Adrenal gland (tissue), 5 donors: ENCODE results near the gene PTPRN2.

Source experiments
- POLR2A ChIP-seq, 2 donors: fragments of 450-650 bp; IDR thresholded peaks; one replicate each; pipeline ENCODE4 v1.6.1; 2017; ENCODE audit warnings: antibody characterized with exemption in 2 of 2, mild to moderate bottlenecking in 2 of 2, moderate library complexity in 1 of 2
- TF ChIP-seq, protein P1 (sequence below), 6 experiments: fragments of 450-650 bp in 4 of 6; fragments of 200-600 bp in 2 of 6; sonication (generic) in 1 of 6; IDR thresholded peaks; 1 replicate in 5 of 6; 2 replicates in 1 of 6; pipeline versions ENCODE4 v1.5.1 to v1.8.0; 2016 to 2021; ENCODE audit warnings: antibody characterized with exemption in 6 of 6, mild to moderate bottlenecking in 2 of 6, moderate library complexity in 1 of 6
- donor health status: DM: no; HTN: no; CAD: no.

- TF ChIP-seq, protein P1, sequence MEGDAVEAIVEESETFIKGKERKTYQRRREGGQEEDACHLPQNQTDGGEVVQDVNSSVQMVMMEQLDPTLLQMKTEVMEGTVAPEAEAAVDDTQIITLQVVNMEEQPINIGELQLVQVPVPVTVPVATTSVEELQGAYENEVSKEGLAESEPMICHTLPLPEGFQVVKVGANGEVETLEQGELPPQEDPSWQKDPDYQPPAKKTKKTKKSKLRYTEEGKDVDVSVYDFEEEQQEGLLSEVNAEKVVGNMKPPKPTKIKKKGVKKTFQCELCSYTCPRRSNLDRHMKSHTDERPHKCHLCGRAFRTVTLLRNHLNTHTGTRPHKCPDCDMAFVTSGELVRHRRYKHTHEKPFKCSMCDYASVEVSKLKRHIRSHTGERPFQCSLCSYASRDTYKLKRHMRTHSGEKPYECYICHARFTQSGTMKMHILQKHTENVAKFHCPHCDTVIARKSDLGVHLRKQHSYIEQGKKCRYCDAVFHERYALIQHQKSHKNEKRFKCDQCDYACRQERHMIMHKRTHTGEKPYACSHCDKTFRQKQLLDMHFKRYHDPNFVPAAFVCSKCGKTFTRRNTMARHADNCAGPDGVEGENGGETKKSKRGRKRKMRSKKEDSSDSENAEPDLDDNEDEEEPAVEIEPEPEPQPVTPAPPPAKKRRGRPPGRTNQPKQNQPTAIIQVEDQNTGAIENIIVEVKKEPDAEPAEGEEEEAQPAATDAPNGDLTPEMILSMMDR (IDR thresholded peaks at IDR 0.05) = no peak
- TF ChIP-seq POLR2A (IDR thresholded peaks at IDR 0.05) = no peak
Measured at GRCh38 chr7:158087196-158087595, 500.4 kb downstream of the PTPRN2 start.
